Gastrocnemius medialis (tissue), 4 donors: ENCODE measurements around the gene OTOP3.

Source experiments
- POLR2A ChIP-seq, 2 donors: fragments of 450-650 bp; IDR thresholded peaks; one replicate each; pipeline ENCODE4 v1.6.1; 2017; ENCODE audit warnings: antibody characterized with exemption in 2 of 2, mild to moderate bottlenecking in 2 of 2, moderate library complexity in 2 of 2
- TF ChIP-seq, protein P1 (sequence below), 5 experiments: fragments of 450-650 bp in 3 of 5; fragments of 200-600 bp in 2 of 5; sonication (generic) in 2 of 5; IDR thresholded peaks in 4 of 5; conservative IDR thresholded peaks in 1 of 5; 1 replicate in 4 of 5; 2 replicates in 1 of 5; pipeline ENCODE4 v1.5.1; 2016 to 2019; ENCODE audit warnings: antibody characterized with exemption in 5 of 5, mild to moderate bottlenecking in 3 of 5, moderate library complexity in 3 of 5

DNA sequence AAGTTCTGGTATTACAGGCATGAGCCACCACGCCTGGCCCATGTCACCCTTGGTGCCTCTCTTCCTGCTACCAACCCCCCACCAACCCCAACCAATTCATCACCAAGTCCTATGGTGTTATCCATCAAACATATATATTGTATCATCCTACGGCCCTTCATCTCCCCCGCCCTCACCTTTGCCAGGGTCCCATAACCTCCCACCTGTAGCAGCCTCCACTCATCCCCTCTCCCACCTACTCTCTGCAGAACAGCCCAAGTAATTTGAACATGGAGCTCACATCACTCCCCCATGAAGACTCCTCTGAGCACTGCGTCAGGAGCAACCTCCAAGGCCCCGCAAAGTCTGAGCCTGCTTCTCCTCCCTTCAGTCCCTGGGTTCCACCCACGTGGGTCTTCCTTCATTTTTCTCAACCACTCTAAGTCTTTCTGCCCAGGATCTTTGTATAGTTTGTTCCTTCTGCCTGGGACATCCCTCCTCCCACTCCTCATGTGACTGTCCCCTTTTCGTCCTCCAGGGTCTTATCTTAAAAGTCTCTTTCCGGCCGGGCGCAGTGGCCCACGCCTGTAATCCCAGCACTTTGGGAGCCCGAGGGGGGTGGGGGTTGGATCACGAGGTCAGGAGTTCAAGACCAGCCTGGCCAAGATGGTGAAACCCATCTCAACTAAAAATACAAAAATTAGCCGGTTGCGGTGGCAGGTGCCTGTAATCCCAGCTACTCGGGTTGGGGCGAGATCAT is 43.9 kb downstream of the OTOP3 start:
- TF ChIP-seq, protein P1, sequence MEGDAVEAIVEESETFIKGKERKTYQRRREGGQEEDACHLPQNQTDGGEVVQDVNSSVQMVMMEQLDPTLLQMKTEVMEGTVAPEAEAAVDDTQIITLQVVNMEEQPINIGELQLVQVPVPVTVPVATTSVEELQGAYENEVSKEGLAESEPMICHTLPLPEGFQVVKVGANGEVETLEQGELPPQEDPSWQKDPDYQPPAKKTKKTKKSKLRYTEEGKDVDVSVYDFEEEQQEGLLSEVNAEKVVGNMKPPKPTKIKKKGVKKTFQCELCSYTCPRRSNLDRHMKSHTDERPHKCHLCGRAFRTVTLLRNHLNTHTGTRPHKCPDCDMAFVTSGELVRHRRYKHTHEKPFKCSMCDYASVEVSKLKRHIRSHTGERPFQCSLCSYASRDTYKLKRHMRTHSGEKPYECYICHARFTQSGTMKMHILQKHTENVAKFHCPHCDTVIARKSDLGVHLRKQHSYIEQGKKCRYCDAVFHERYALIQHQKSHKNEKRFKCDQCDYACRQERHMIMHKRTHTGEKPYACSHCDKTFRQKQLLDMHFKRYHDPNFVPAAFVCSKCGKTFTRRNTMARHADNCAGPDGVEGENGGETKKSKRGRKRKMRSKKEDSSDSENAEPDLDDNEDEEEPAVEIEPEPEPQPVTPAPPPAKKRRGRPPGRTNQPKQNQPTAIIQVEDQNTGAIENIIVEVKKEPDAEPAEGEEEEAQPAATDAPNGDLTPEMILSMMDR (IDR thresholded peaks at IDR 0.05 in 4 of 5, conservative IDR thresholded peaks at IDR 0.05 in 1 of 5), result no peak
- no peak for TF ChIP-seq POLR2A (IDR thresholded peaks at IDR 0.05)
